HFF-Myc (cell line): ENCODE data around the gene RBM39.

Experiments used
- DNase-seq: peaks from one replicate; pipeline ENCODE4 v3.0.0-alpha.2; 2011; ENCODE audit warnings: low read depth; ENCODE audit errors: extremely low read depth
- H3K4me3 ChIP-seq: replicated peaks from 2 replicates; pipeline ENCODE4 v1.5.1; 2011; ENCODE audit warnings: low read depth, mild to moderate bottlenecking, control low read depth, low read length
- CTCF ChIP-seq: IDR thresholded peaks from 2 replicates; pipeline ENCODE4 v1.5.1; 2012; ENCODE audit warnings: mild to moderate bottlenecking, low read depth, low read length, control low read depth; ENCODE audit errors: missing control alignments

RBM39 gene

GRCh38 chr20:35657271-35657670, 84.8 kb downstream of the RBM39 start:
- no peak for DNase-seq
- no peak for TF ChIP-seq CTCF
- no peak overlapping the region for H3K4me3 ChIP-seq

GRCh38 chr20:35654415-35654814, 87.6 kb downstream of the RBM39 start:
- TF ChIP-seq CTCF, result no peak
- H3K4me3 ChIP-seq, result no peak overlapping the region
- no peak for DNase-seq

GRCh38 chr20:35653893-35654292, 88.2 kb downstream of the RBM39 start:
- TF ChIP-seq CTCF, result no peak
- H3K4me3 ChIP-seq, result no peak overlapping the region
- no peak for DNase-seq
